HTR-8/SVneo (cell line): ENCODE measurements around the gene CD79B.
"Not testable (repeated sequence)": the region's sequence is repeated elsewhere in the genome, so short reads cannot be mapped to it uniquely, and the experiment has no call there.

Source experiments
- DNase-seq: peaks from one replicate; pipeline ENCODE4 v3.0.0; 2011; ENCODE audit warnings: low spot score, mixed read lengths; ENCODE audit not compliant: insufficient read length
- FAIRE-seq: peaks from 2 replicates; lab custom pipeline; 2011; peaks lifted over from hg19 to GRCh38; lab: Jason Lieb, UNC

The CD79B gene

GRCh38 chr17:63885119-63885518 lies 47.0 kb downstream of the CD79B start:
- not testable (repeated sequence) for DNase-seq, FAIRE-seq

- not testable (repeated sequence) for FAIRE-seq, DNase-seq
Measured at GRCh38 chr17:63882626-63883126, 49.5 kb downstream of the CD79B start.

- DNase-seq: peak; percentile 88
- no peak for FAIRE-seq
Measured at GRCh38 chr17:63881935-63882601, 50.1 kb downstream of the CD79B start, which contains the start of gene GH2. GH2 (minus strand) TSS chr17:63881944; CDS start chr17:63881801, 143 bp downstream.

- FAIRE-seq: not testable (repeated sequence)
Measured at GRCh38 chr17:63881337-63881736, 50.8 kb downstream of the CD79B start.

GRCh38 chr17:63880706-63881105 lies 51.4 kb downstream of the CD79B start:
- no peak for FAIRE-seq
- no peak for DNase-seq

More at GRCh38 chr17:63881337-63881736, 50.8 kb downstream of the CD79B start:
- not testable (repeated sequence) for DNase-seq
